Left colon (tissue), 2 donors: Measurements from ENCODE around the gene KCNQ1. TPM values are rescaled to one million over a fixed set of nuclear protein-coding genes. Genes with fewer than 3 reads are reported as not detected.
A peak's percentile ranks its signal among the peaks of the same experiment; 100 is the strongest.

Source experiments
- ATAC-seq: fragments of 200-7000 bp; cut with Tn5 transposase; one replicate; pipeline ENCODE4 v1.9.1; 2020; ENCODE audit warnings: mild to moderate bottlenecking, moderate library complexity
- DNase-seq, 2 donors: peaks; one replicate each; pipeline ENCODE4 v3.0.0-alpha.2; 2020
- intact Hi-C, 2 donors: fragments of 100-400 bp; cut with DNase I in 1 of 2; cut with micrococcal nuclease in 1 of 2; formaldehyde crosslinking; loops; one replicate each; pipeline versions ENCODE4 v1.11.2 to v1.14.0; 2022; cut with DNase I, micrococcal nuclease
- total RNA-seq, 2 donors: library from RNA; stranded (reverse); fragmentation: NEBNext Ultra II Directional; extraction: Animal tissue kit (Norgen Biotek cat#: 25700); gene quantifications; one replicate each; pipeline ENCODE4 v1.2.1, GENCODE V29; 2021
- donor health status: DM: no; HTN: no; CAD: no.
- donor health status: DM: yes; HTN: yes; CAD: no.

Gene KCNQ1
- total RNA-seq, 2 donors from 2014 or later = 42.8 to 56.8 TPM

- no peak for DNase-seq
- peak; percentile 58 for ATAC-seq
- intact Hi-C loops = no loop called here
These were observed 67.9 kb downstream of the KCNQ1 start for GRCh38 chr11:2512431-2513407.

GRCh38 chr11:2513441-2513840 lies 68.6 kb downstream of the KCNQ1 start:
- intact Hi-C loops = no loop called here
- no peak for ATAC-seq
- DNase-seq = no peak

- ATAC-seq (no peak), DNase-seq (peak in 1 of 2 donors; percentile 16)
- intact Hi-C loops = no loop called here
These were observed 70.8 kb downstream of the KCNQ1 start for GRCh38 chr11:2515401-2516275.

GRCh38 chr11:2516276-2517015 lies 71.6 kb downstream of the KCNQ1 start:
- ATAC-seq (no peak), DNase-seq (peak; percentile 2 to 8)
- intact Hi-C loops = no loop called here

GRCh38 chr11:2517016-2517385 lies 72.2 kb downstream of the KCNQ1 start:
- no peak for ATAC-seq
- intact Hi-C loops = no loop called here
- DNase-seq = peak; percentile 1 to 16

- intact Hi-C loops = no loop called here
- ATAC-seq (no peak), DNase-seq (peak in 1 of 2 donors; percentile 1)
These were observed 72.7 kb downstream of the KCNQ1 start for GRCh38 chr11:2517386-2518064.

- intact Hi-C loops = no loop called here
- DNase-seq = peak in 1 of 2 donors; percentile 2
- no peak for ATAC-seq
These were observed 73.5 kb downstream of the KCNQ1 start for GRCh38 chr11:2518111-2518982.

GRCh38 chr11:2518983-2519340 lies 74.2 kb downstream of the KCNQ1 start:
- peak in 1 of 2 donors; percentile 22 for DNase-seq
- ATAC-seq = no peak
- intact Hi-C loops = no loop called here

GRCh38 chr11:2519517-2519861 lies 74.7 kb downstream of the KCNQ1 start:
- DNase-seq = no peak

GRCh38 chr11:2519862-2520735 lies 75.3 kb downstream of the KCNQ1 start:
- DNase-seq (peak; percentile 2 to 20), ATAC-seq (no peak)
- intact Hi-C loops = no loop called here

More at GRCh38 chr11:2519517-2519861, 74.7 kb downstream of the KCNQ1 start:
- no peak for ATAC-seq
- intact Hi-C loops = no loop called here

GRCh38 chr11:2520736-2521035 lies 75.9 kb downstream of the KCNQ1 start:
- intact Hi-C loops = no loop called here
- DNase-seq (no peak), ATAC-seq (no peak)

- ATAC-seq = no peak
- peak in 1 of 2 donors; percentile 21 for DNase-seq
- intact Hi-C loops = no loop called here
These were observed 76.4 kb downstream of the KCNQ1 start for GRCh38 chr11:2521081-2521732.

GRCh38 chr11:2521733-2522630 lies 77.2 kb downstream of the KCNQ1 start:
- intact Hi-C loops = no loop called here
- DNase-seq (peak in 1 of 2 donors; percentile 2), ATAC-seq (no peak)

GRCh38 chr11:2522631-2523255 lies 77.9 kb downstream of the KCNQ1 start:
- DNase-seq = peak; percentile 2 to 21
- intact Hi-C loops = no loop called here

GRCh38 chr11:2523821-2524391 lies 79.1 kb downstream of the KCNQ1 start:
- DNase-seq (peak; percentile 4 to 22), ATAC-seq (no peak)
- intact Hi-C loops = no loop called here

More at GRCh38 chr11:2522631-2523255, 77.9 kb downstream of the KCNQ1 start:
- ATAC-seq = no peak
